GM12873 (cell line): Measurements from ENCODE around the gene CPVL.

Experiments used
- TF ChIP-seq, protein P1 (sequence below): IDR thresholded peaks from 2 replicates; pipeline ENCODE4 v1.5.1; 2012; ENCODE audit warnings: low read depth, mild to moderate bottlenecking, moderate library complexity, low read length, control low read depth; ENCODE audit not compliant: insufficient read depth; ENCODE audit errors: missing control alignments

CPVL gene

DNA sequence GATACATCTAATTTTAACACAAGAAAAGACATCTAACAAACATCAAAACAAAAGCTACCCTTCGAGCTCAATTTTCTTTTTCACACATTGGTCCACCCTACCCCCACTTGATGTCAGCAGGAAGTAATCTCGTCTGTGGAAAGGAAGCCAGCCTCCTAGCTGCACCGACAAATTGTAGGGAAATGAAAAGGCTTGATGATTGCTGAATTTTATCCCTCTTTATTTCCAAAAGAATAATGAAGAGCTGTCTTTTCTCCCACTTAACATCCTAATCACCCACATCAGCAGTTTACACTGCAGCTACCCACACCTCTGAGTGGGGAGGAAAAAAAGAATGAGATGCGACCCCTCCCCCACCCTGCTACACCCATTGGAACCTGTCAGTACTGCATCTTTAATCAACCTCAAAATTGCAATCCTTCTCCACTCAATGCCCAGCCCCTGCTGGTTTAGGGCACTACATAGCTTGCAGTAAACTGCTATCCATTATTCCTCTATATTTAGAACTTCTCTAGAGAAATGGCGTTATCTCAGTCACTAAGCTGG is 10.6 kb upstream of the CPVL start:
- TF ChIP-seq, protein P1, sequence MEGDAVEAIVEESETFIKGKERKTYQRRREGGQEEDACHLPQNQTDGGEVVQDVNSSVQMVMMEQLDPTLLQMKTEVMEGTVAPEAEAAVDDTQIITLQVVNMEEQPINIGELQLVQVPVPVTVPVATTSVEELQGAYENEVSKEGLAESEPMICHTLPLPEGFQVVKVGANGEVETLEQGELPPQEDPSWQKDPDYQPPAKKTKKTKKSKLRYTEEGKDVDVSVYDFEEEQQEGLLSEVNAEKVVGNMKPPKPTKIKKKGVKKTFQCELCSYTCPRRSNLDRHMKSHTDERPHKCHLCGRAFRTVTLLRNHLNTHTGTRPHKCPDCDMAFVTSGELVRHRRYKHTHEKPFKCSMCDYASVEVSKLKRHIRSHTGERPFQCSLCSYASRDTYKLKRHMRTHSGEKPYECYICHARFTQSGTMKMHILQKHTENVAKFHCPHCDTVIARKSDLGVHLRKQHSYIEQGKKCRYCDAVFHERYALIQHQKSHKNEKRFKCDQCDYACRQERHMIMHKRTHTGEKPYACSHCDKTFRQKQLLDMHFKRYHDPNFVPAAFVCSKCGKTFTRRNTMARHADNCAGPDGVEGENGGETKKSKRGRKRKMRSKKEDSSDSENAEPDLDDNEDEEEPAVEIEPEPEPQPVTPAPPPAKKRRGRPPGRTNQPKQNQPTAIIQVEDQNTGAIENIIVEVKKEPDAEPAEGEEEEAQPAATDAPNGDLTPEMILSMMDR: no peak

DNA sequence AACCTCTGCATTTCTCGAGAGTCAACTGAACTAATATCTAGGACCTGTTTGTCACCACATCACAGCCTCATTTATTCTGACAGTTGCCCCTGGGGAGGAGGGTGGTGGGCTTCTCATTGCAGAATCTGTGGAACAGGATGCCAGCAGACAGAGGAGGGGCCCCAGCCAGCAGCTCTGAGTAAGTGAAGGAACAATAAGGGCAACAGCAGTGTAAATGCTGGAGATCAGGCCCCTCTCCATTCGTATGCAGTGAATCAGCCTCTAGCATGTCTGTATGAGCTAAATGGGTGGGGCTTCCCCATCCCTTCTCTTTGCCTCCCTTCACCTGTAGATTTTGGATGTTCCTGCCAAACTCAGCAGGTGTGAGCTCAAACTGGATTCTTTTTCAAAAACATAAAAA is 7.7 kb upstream of the CPVL start:
- TF ChIP-seq, protein P1: no peak

DNA sequence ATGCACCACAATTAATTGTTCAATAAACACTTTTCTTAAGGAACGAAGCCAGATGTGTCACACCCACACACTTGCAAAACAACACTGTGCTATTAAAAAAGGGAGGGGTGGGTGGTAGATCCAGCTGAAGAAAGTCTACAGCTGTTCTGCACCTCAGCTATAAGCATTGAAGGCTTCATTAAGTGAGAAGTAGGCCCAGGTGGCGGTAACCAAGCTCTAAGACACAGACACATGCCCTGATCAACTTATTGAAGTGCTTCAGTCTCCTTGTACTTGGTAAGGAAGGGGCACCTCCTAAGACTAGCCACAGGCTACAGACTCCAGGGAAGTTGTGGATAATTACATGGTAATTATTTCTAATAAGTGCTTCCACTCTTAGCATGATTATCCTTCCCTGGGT is 4.5 kb upstream of the CPVL start:
- TF ChIP-seq, protein P1: no peak

DNA sequence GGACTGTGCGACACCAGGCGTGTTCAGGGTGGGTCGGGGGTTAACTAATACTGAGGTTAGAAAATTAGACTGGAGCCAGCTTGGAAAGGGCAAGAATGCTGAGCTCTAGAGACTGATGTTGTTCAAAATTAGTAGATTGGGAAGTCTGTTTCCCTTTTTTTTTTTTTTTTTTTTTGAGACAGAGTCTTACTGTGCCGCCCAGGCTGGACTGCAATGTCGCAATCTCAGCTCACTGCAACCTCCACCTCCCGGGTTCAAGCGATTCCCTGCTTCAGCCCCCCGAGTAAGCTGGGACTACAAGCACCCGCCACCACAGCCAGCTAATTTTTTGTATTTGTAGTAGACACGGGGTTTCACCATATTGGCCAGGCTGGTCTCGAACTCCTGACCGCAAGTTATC is 2.7 kb upstream of the CPVL start:
- TF ChIP-seq, protein P1: no peak

DNA sequence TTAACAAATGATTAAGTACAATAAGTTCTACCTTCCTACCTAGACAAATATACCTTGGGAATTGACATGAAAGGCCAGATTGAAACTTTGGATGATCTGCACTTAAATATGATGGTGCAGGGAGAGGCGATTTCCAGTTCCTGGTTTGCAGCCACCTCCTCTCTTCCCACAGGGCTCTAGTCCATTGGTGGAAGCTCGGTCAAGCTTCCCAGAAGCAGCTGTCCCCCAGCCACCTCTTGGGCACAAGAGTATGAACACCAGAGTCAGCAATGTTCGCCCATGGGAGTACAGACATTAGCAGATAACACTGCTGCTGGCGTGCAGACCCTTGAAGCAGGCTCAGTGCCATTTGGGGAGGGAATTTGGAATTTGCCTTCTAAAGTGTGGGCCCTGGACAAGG is 1.5 kb upstream of the CPVL start:
- TF ChIP-seq, protein P1: no peak

DNA sequence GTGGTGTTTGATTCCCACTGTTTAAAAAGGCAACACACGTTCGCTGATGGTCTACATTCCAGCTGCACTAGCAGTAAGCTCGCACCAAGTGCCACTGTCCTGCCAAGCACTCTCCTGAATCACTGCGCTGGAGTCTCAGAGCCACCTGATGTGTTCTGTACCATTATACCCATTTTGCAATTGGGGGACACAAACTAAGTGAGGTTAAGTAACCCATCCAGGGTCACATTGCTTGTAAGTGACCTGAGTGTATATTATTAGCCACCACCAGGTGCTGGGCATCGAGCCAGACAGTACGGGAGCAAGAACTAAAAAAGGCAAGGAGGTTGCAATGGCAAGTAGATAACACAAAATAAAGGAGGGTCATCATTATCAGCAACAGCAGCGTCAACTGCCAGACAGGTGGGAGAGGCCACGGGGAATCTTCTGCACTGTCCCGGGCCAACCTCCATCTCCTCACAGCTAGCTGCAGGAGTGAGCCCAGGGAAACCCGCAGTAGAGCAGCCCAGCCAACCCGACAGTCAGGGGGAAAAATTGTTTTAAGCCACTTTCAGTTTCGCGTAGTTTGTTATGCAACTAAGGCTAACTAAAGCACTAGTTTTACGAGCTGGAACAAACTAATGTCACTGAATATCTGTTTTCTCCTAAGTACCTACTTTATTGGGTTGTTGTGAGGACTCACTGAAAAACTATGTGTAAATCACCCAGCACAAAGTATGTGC is 712 bp upstream of the CPVL start:
- TF ChIP-seq, protein P1: no peak

DNA sequence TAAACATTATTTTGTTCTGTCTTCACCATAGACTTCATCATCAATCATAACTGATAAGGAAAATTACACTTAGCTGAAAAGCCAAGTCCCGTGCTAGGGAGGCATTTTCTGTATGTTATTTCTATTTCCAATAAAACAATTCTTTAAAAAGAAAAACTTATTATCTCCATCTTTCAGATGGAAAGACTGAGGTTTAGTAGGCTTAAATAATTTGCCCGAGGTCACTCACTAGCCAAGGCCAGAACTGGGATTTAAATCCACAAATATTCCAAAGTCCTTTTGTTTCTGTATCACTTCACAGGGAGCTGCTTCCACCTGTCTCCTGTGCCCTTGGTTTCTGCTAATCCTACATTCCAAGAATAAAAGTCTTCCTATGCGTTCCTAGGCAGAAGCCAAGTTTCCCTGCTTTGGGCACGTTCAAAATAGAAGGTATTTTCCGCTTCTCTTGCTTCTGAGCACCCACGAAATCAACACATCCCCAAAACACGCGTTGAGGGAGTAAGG is 732 bp downstream of the CPVL start:
- TF ChIP-seq, protein P1: no peak
